Measurements from ENCODE around the gene TICRR.

The TICRR gene

GRCh38 chr15:89660556-89660955, 85.3 kb downstream of the TICRR start:
- TF ChIP-seq REST (IDR thresholded peaks at IDR 0.05; ENCODE audit: insufficient replicate concordance, low read depth) (no peak), CTCF (IDR thresholded peaks at IDR 0.05; ENCODE audit: insufficient read depth, low read length) (no peak), POLR2AphosphoS5 (IDR thresholded peaks at IDR 0.05; ENCODE audit: low read depth) (no peak), GABPA (IDR thresholded peaks at IDR 0.05; ENCODE audit: low read depth) (no peak), SPI1 (IDR thresholded peaks at IDR 0.05; ENCODE audit: borderline replicate concordance, low read depth) (no peak)
- H3K27ac ChIP-seq (replicated peaks), result no peak overlapping the region
- DNase-seq (ENCODE audit: low read depth in 1 of 2, low spot score in 1 of 2), result no peak
- peaks cover 19% of the 10 kb centered on the region for H3K27me3 ChIP-seq (ENCODE audit: insufficient read depth, poor library complexity, severe bottlenecking)
- H3K4me3 ChIP-seq (replicated peaks; ENCODE audit: insufficient read depth, low read length), result no peak overlapping the region

- Histone ChIP-seq H3K4me3 (replicated peaks; ENCODE audit: insufficient read depth, low read length) (no peak overlapping the region), H3K27me3 (ENCODE audit: insufficient read depth, poor library complexity, severe bottlenecking) (peaks cover 14% of the 10 kb centered on the region), H3K27ac (replicated peaks) (no peak overlapping the region)
- TF ChIP-seq REST (IDR thresholded peaks at IDR 0.05; ENCODE audit: insufficient replicate concordance, low read depth) (no peak), POLR2AphosphoS5 (IDR thresholded peaks at IDR 0.05; ENCODE audit: low read depth) (no peak), GABPA (IDR thresholded peaks at IDR 0.05; ENCODE audit: low read depth) (no peak), SPI1 (IDR thresholded peaks at IDR 0.05; ENCODE audit: borderline replicate concordance, low read depth) (no peak), CTCF (IDR thresholded peaks at IDR 0.05; ENCODE audit: insufficient read depth, low read length) (no peak)
- no peak for DNase-seq (ENCODE audit: low read depth in 1 of 2, low spot score in 1 of 2)
These were observed 87.8 kb downstream of the TICRR start for GRCh38 chr15:89662893-89663626.

- Histone ChIP-seq H3K27ac (replicated peaks) (no peak overlapping the region), H3K4me3 (replicated peaks; ENCODE audit: insufficient read depth, low read length) (no peak overlapping the region), H3K27me3 (ENCODE audit: insufficient read depth, poor library complexity, severe bottlenecking) (peaks cover 14% of the 10 kb centered on the region)
- TF ChIP-seq SPI1 (IDR thresholded peaks at IDR 0.05; ENCODE audit: borderline replicate concordance, low read depth) (no peak), CTCF (IDR thresholded peaks at IDR 0.05; ENCODE audit: insufficient read depth, low read length) (no peak), GABPA (IDR thresholded peaks at IDR 0.05; ENCODE audit: low read depth) (no peak), POLR2AphosphoS5 (IDR thresholded peaks at IDR 0.05; ENCODE audit: low read depth) (no peak), REST (IDR thresholded peaks at IDR 0.05; ENCODE audit: insufficient replicate concordance, low read depth) (no peak)
- no peak for DNase-seq (ENCODE audit: low read depth in 1 of 2, low spot score in 1 of 2)
These were observed 89.4 kb downstream of the TICRR start for GRCh38 chr15:89664441-89665350.
